Vagina (tissue), 2 donors: ENCODE data around the gene DISP1.

Experiments used
- POLR2A ChIP-seq, 2 donors: fragments of 450-650 bp; IDR thresholded peaks; one replicate each; pipeline ENCODE4 v1.6.1; 2017; ENCODE audit warnings: antibody characterized with exemption in 2 of 2, mild to moderate bottlenecking in 2 of 2, moderate library complexity in 2 of 2
- POLR2AphosphoS5 ChIP-seq, 2 donors: sonication (generic); formaldehyde crosslinking; IDR thresholded peaks; one replicate each; pipeline ENCODE4 v1.9.0; 2017; ENCODE audit warnings: antibody characterized with exemption in 2 of 2, mild to moderate bottlenecking in 2 of 2, low read depth in 1 of 2; ENCODE audit not compliant: insufficient read depth in 1 of 2
- TF ChIP-seq, protein P1 (sequence below), 3 experiments: fragments of 450-650 bp in 2 of 3; fragments of 200-600 bp in 1 of 3; sonication (generic) in 1 of 3; IDR thresholded peaks; one replicate each; pipeline ENCODE4 v1.5.1; 2017 to 2019; ENCODE audit warnings: antibody characterized with exemption in 3 of 3, mild to moderate bottlenecking in 2 of 3, moderate library complexity in 2 of 3

DNA sequence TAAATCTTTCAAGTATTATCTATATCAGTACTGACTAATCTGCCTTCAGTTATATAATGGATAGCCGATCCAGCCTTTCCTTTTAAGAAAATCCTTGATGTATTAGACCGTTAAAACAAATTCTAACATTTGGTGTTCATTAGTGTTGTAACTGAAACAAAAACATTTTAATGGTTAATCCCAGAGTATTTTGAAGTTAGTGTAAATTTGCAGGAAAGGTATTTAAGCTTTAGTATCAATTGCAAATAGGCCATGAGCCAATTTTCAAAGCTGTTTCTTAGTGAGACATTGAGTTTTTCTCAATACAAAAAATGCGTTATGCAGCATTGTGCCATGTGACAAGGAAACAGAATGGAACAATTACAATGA lies 29.6 kb downstream of the DISP1 start:
- TF ChIP-seq, protein P1, sequence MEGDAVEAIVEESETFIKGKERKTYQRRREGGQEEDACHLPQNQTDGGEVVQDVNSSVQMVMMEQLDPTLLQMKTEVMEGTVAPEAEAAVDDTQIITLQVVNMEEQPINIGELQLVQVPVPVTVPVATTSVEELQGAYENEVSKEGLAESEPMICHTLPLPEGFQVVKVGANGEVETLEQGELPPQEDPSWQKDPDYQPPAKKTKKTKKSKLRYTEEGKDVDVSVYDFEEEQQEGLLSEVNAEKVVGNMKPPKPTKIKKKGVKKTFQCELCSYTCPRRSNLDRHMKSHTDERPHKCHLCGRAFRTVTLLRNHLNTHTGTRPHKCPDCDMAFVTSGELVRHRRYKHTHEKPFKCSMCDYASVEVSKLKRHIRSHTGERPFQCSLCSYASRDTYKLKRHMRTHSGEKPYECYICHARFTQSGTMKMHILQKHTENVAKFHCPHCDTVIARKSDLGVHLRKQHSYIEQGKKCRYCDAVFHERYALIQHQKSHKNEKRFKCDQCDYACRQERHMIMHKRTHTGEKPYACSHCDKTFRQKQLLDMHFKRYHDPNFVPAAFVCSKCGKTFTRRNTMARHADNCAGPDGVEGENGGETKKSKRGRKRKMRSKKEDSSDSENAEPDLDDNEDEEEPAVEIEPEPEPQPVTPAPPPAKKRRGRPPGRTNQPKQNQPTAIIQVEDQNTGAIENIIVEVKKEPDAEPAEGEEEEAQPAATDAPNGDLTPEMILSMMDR (IDR thresholded peaks at IDR 0.05) = no peak
- no peak for TF ChIP-seq POLR2AphosphoS5 (IDR thresholded peaks at IDR 0.05; ENCODE audit: insufficient read depth in 1 of 2, low read depth in 1 of 2)
- no peak for TF ChIP-seq POLR2A (IDR thresholded peaks at IDR 0.05)
